IPS-15b (cell line): ENCODE data around the gene TNFAIP2.
"Not testable (repeated sequence)": the region's sequence is repeated elsewhere in the genome, so short reads cannot be mapped to it uniquely, and the experiment has no call there.

Experiments used
- H3K27me3 ChIP-seq: one replicate; pipeline ENCODE4 v1.6.1; 2013; ENCODE audit warnings: low read length; ENCODE audit not compliant: control insufficient read depth, insufficient read depth
- H3K36me3 ChIP-seq: one replicate; pipeline ENCODE4 v1.6.1; 2013; ENCODE audit warnings: low read length; ENCODE audit not compliant: control insufficient read depth, insufficient read depth
- H3K4me1 ChIP-seq: one replicate; pipeline ENCODE4 v1.6.1; 2013; ENCODE audit warnings: mild to moderate bottlenecking, low read length; ENCODE audit not compliant: control insufficient read depth, insufficient read depth
- H3K4me3 ChIP-seq: one replicate; pipeline ENCODE4 v1.5.1; 2013; ENCODE audit warnings: low read depth, low read length
- H3K9ac ChIP-seq: one replicate; pipeline ENCODE4 v1.6.1; 2013; ENCODE audit warnings: low read depth, mild to moderate bottlenecking, low read length
- H3K9me3 ChIP-seq: one replicate; pipeline ENCODE4 v1.6.1; 2013; ENCODE audit warnings: mild to moderate bottlenecking, low read length; ENCODE audit not compliant: control insufficient read depth, insufficient read depth

The TNFAIP2 gene

DNA sequence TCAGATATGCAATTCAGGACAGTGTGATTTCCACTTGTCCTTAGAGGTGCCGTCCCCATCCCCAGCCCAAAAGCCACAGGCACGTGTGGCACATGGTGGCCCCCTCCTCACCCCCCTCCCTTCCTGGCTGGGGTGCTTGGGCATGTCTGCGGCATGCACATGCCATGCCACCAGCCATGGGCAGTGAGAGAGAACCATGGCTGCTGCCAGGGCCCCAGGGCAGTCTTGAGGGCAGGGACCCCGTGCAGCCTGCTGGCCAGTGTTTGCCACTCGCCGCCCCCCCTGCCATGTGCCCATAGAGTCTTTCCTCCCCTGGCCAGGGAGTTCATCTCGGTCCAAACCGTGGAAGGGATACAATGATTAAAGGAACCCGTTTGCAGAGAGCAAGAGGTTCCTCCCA lies 41.5 kb downstream of the TNFAIP2 start:
- Histone ChIP-seq H3K36me3 (no peaks in the 10 kb centered on the region), H3K4me3 (no peak overlapping the region), H3K27me3 (no peaks in the 10 kb centered on the region), H3K9ac (no peak overlapping the region), H3K9me3 (peaks cover 12% of the 10 kb centered on the region), H3K4me1 (no peaks in the 10 kb centered on the region)

DNA sequence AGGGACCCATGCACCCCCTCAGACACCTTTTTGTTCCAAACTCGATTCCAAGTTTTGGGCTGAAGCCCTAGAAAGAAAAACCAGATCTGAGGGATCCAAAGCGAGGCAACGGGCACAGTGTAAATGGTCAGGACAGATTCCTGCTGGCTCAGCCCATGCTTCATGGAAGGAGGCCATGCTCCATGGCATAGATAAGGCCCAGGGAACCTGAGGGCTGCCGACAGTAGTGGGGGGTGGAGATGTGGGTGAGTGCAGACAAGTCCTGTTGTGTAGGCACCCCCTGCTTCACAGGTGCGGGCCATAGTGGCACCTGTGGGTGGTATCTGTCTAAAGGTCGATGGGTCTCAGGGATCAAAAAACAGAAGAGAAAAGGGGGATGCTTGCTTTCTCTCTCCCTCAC lies 42.1 kb downstream of the TNFAIP2 start:
- no peaks in the 10 kb centered on the region for H3K27me3 ChIP-seq
- H3K4me3 ChIP-seq = no peak overlapping the region
- no peaks in the 10 kb centered on the region for H3K36me3 ChIP-seq
- H3K9me3 ChIP-seq = peaks cover 12% of the 10 kb centered on the region
- no peak overlapping the region for H3K9ac ChIP-seq
- no peaks in the 10 kb centered on the region for H3K4me1 ChIP-seq

DNA sequence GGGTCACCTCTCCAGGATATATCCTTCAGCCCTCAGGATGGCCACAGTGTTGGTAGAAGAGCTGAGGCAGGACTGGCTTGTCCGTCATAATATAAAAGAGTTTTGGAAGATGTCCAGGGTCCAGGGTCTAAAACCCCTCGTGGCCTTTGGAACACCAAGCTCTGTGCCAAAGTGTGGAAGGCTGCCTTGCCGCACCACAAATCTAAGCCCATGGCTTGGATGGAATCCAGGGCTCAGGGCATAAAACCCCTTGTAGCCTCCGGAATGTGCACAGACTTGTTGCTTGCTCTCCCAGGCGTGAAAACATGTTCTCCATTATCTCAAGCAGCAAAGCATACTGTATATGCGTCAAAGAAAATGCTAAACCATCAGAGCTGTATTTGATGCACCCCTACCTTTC lies 46.7 kb downstream of the TNFAIP2 start:
- Histone ChIP-seq H3K9me3 (peaks cover 12% of the 10 kb centered on the region), H3K4me3 (no peak overlapping the region), H3K36me3 (no peaks in the 10 kb centered on the region), H3K9ac (no peak overlapping the region), H3K27me3 (no peaks in the 10 kb centered on the region), H3K4me1 (no peaks in the 10 kb centered on the region)

DNA sequence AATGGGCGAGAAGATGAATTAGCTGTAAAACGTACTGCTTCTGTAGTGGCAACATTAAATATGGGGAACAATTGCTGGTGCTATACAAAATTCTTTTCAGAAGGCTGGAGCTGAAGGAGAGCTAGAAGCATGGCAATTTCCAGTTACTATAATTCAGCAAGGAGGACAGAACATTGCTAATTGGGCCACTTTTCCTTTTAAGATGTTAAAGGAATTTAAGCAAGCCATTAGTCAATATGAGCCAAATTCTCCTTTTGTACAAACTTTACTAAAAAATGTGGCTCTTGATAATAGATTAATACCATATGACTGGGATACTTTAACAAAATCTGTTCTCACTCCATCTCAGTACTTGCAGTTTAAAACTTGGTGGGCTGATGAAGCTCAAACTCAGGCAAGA lies 47.9 kb downstream of the TNFAIP2 start:
- not testable (repeated sequence) for H3K4me1 ChIP-seq, H3K27me3 ChIP-seq, H3K36me3 ChIP-seq, H3K4me3 ChIP-seq, H3K9ac ChIP-seq
- H3K9me3 ChIP-seq = peaks cover 12% of the 10 kb centered on the region

DNA sequence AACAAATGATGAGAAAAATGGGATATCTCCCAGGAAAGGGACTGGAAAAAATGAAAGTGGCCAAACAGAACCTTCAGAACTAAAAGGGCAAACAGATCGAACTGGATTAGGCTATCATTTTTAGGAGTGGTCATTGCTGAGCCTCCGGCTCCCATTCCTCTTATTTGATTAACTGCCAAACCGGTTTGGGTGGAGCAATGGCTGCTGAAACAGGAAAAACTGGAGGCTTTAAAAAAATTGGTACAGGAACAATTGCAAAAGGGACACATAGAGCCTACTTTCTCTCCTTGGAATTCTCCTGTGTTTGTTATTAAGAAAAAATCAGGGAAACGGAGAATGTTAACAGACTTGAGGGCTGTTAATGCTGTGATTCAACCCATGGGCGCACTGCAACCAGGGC lies 49.7 kb downstream of the TNFAIP2 start:
- Histone ChIP-seq H3K27me3 (no peaks in the 10 kb centered on the region), H3K9ac (no peak overlapping the region), H3K4me3 (no peak overlapping the region), H3K36me3 (no peaks in the 10 kb centered on the region), H3K9me3 (peaks cover 12% of the 10 kb centered on the region), H3K4me1 (no peaks in the 10 kb centered on the region)

DNA sequence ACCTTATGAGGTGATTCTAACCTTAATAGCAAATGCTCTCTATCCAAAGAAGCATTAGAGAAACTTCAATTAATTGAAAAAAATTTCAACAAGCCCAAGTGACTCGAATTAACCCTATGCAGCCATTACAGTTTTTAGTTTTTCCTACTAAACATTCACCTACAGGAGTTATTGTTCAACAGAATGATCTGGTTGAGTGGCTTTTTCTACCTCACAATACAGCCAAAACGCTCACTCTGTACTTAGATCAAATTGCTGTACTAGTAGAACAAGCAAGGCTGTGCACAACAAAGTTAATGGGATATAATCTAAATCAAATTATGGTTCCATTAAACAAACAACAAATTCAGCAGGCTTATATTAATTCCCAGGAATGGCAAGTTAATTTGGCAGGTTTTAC lies 50.6 kb downstream of the TNFAIP2 start:
- not testable (repeated sequence) for H3K27me3 ChIP-seq, H3K9me3 ChIP-seq, H3K9ac ChIP-seq, H3K36me3 ChIP-seq, H3K4me3 ChIP-seq, H3K4me1 ChIP-seq

DNA sequence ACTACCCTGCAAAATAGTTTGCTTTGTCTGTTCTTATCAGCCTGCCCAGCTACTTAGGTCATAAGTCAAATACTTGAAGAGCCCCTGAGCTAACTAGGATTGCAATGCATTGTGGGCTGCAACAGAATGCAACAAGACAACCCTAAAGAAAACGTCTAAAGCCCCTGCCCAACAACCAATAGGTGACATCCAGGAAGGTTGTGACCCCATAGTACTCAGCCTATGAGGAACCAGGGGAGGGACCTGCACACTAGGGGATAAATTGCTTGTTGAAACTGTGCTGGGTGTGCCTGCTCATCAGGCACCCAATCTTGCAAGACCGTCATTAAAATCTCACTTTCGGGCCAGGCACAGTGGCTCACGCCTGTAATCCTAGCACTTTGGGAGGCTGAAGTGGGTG lies 52.9 kb downstream of the TNFAIP2 start:
- H3K36me3 ChIP-seq, H3K4me3 ChIP-seq, H3K9ac ChIP-seq, H3K27me3 ChIP-seq, H3K4me1 ChIP-seq, H3K9me3 ChIP-seq: not testable (repeated sequence)

DNA sequence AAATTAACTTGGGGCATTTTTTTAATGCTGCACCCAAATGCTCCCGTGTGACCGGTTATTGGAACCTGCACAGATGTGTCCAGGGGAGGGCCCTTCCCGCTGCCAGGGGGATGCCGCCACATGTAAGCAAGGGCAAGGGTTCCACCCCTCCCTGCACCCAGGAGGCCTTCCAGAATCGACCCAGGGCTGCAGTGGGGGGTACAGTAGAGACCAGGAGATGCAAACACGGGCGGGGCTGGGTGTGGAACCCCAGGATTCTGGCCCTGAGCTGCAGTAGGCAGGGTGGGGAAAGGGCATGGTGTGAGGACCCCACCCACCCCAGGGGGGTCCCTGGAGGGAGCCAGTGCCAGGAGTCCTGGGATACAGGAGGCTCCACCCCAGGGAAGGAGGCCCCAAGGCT lies 54.1 kb downstream of the TNFAIP2 start:
- no peaks in the 10 kb centered on the region for H3K4me1 ChIP-seq
- no peak overlapping the region for H3K4me3 ChIP-seq
- no peaks in the 10 kb centered on the region for H3K9me3 ChIP-seq
- no peaks in the 10 kb centered on the region for H3K36me3 ChIP-seq
- H3K27me3 ChIP-seq = no peaks in the 10 kb centered on the region
- H3K9ac ChIP-seq = no peak overlapping the region

DNA sequence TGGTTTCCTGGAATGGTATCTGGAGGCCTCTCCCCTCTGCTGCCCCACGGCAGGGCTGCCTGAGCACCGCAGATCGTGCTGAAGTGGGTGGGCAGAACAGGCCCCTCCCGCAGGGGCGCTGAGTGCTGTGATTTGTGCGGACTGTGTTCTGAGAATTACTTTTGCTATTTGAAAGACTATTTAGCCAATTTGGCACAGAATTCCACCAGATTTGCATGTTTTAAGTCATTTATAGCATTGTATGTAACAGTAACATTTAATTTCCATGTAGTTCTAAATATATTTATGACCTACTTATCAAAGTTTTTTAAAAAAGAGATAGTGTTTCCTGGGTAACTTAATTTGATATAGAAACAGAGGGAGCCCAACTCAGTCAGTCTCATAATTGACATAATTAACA lies 55.3 kb downstream of the TNFAIP2 start:
- Histone ChIP-seq H3K9ac (no peak overlapping the region), H3K4me3 (no peak overlapping the region), H3K4me1 (no peaks in the 10 kb centered on the region), H3K27me3 (no peaks in the 10 kb centered on the region), H3K36me3 (no peaks in the 10 kb centered on the region), H3K9me3 (no peaks in the 10 kb centered on the region)

DNA sequence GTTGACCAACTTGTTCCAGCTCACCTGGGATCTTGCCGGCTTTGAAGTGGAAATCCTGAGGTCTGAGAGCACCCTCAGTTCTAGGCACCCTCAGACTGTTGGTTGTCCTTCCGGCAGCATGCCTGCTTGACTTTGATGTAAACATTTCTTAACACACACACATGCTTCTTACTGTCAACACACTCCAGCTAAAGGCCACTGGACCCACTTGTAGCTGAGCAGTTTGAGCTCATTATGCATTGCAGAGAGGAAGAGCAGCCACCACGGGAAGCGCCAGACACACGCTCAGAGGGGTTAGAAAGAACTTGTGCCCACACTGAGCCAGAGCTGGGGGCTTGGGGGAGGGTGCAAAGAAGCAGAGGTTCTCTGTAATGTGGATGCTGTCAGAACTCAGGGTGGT lies 55.8 kb downstream of the TNFAIP2 start:
- Histone ChIP-seq H3K4me1 (no peaks in the 10 kb centered on the region), H3K9me3 (no peaks in the 10 kb centered on the region), H3K27me3 (no peaks in the 10 kb centered on the region), H3K4me3 (no peak overlapping the region), H3K9ac (no peak overlapping the region), H3K36me3 (no peaks in the 10 kb centered on the region)

DNA sequence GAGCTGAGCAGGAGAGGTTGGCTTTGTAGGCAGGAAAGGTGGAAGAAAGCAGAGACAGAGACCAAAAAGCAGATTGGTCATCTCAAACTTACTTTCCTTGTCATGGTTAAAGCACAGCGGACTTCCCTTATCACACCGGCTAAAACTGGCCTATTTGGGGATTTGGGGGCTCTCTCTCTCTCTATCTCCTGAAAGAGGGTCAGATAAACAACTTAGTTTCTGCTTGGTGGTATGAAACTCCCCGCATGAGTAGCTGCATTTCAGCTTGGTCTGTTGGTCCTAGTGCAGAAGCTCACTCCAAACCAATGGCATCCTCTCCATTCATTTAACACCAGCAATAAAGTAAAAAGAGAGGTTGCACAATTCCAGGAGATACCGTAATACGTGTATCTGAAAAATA lies 57.1 kb downstream of the TNFAIP2 start:
- no peak overlapping the region for H3K9ac ChIP-seq

DNA sequence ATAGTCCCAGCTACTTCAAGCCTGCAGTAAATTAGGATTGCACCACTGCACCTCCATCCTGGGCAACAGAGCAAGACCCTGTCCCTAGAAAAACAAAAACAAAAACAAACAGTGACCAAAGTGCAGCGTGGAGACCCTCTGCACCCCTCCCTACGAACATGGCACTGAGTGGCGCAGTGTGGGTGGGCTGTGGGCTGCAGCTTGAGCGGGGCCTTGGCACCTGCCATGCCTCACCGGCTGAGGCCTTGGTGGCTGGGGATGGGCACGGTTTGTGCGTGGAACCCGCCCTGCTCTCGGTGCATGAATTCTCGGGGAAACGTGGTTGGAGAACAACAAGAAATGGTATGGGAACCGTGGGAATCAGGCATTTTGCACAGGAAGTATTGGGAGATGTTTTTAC lies 60.8 kb downstream of the TNFAIP2 start:
- Histone ChIP-seq H3K36me3 (no peaks in the 10 kb centered on the region), H3K9ac (no peak overlapping the region), H3K27me3 (peaks cover 12% of the 10 kb centered on the region), H3K4me1 (peaks cover 9% of the 10 kb centered on the region), H3K4me3 (no peak overlapping the region), H3K9me3 (no peaks in the 10 kb centered on the region)

More for the DNA sequence above, 57.1 kb downstream of the TNFAIP2 start:
- Histone ChIP-seq H3K36me3 (no peaks in the 10 kb centered on the region), H3K9me3 (no peaks in the 10 kb centered on the region), H3K4me3 (no peak overlapping the region), H3K27me3 (no peaks in the 10 kb centered on the region), H3K4me1 (no peaks in the 10 kb centered on the region)
